Kidney capillary endothelial cell (primary cell): ENCODE results near the gene C16orf87.
"Not testable (repeated sequence)": the region's sequence is repeated elsewhere in the genome, so short reads cannot be mapped to it uniquely, and the experiment has no call there.

ENCODE experiments used
- DNase-seq: peaks from one replicate; pipeline ENCODE4 v3.0.0-alpha.2; 2018; ENCODE audit warnings: low spot score

Gene C16orf87, protein sequence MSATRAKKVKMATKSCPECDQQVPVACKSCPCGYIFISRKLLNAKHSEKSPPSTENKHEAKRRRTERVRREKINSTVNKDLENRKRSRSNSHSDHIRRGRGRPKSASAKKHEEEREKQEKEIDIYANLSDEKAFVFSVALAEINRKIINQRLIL

DNA sequence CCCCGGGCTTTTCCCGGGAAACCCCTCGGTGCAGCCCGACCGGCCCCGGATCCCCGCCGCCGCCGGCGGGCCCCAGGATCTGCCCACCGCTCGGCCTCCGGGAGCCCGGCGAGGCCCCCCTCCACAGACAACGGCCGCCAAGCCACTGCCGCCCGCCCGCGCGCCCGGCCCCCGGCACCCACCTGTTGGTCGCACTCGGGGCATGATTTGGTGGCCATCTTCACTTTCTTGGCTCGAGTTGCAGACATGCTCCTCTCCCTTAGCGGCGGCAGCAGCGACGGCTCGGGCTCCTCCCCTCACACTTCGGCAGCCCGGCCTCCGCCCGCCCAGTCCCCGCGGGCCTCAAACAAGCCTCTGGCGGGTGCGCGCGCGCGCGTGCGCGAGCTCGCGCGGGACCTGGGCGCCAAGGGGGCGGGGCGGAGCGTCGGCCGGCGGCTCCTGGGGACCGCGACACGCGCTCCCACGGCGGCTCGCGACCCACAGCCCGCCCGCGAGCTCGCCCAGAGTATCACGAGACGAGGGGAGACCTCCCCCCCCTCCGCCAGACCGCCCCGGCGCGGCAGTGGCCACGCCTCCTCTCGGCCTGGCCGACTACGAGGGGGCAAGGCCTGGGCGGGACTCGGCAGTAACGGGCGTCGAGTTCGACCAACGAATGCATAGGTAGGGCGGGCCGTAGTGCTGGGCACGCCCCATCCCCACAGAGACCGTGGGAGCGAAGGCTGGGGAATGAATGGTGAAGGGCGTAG, at the start of gene C16orf87:
TSS of gene C16orf87 (minus strand) at position 279 of the 746 bp plus-strand sequence. CDS start at position 248, 31 bp downstream.
- DNase-seq: peak; percentile 87

DNA sequence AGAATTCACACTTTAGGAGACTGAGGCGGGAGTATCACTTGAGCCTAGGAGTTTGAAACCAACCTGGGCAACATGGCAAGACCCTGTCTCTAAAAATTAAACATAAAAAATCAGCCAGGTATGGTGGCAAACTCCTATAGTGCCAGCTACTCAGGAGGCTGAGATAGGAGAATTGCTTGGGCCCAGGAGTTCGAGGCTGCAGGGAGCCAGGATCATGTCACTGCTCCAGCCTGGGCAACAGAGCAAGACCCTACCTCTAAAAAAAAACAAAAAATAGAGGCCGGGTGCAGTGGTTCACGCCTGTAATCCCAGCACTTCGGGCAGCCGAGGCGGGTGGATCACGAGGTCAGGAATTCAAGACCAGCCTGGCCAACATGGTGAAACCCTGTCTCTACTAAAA, 44.3 kb upstream of the C16orf87 start:
- no peak for DNase-seq

DNA sequence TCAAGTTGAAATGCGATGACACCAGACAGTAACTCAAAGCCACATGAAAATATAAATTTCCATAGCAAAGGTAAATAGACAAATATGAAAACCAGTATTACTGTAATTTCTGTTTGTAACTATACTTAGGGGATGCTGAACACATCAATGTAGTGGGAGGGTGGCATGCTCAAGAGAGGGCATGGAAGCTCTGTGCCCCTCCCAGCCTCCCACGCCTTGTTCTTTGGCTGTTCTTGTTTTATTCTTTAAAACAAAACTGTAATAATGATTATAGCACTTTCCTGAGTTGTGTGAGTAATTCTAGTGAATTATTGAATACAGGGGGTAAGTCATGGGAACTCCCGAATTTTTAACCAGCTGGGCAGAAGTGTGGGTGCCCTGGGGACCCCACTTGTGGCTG, 42.2 kb upstream of the C16orf87 start:
- no peak for DNase-seq

DNA sequence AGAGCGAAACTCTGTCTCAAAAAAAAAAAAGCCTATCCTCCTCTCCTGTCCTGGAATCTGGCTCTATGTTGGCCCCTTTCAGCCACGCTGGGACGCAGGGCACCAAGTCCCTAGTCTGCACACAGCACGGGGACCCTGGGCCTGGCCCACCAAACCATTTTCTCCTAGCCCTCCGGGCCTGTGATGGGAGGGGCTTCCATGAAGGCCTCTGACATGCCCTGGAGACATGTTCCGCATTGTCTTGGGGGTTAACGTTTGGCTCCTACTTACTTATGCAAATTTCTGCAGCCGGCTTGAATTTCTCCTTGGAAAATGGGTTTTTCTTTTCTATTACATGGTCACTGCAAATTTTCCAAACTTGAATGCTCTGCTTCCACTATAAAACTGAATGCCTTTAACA, 40.6 kb upstream of the C16orf87 start:
- DNase-seq: no peak

DNA sequence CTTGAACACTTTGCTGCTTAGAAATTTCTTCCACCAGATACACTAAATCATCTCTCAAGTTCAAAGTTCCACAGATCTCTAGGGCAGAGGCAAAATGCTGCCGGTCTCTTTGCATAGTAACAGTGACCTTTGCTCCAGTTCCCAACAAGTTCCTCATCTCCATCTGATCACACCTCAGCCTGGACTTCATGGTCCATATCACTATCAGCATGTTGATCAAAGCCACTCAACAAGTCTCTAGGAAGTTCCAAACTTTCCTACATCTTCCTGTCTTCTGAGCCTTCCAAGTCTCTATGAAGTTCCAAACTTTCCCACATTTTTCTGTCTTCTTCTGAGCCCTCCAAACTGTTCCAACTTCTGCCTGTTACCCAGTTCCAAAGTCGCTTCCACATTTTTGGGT, 37.9 kb upstream of the C16orf87 start:
- DNase-seq: not testable (repeated sequence)

DNA sequence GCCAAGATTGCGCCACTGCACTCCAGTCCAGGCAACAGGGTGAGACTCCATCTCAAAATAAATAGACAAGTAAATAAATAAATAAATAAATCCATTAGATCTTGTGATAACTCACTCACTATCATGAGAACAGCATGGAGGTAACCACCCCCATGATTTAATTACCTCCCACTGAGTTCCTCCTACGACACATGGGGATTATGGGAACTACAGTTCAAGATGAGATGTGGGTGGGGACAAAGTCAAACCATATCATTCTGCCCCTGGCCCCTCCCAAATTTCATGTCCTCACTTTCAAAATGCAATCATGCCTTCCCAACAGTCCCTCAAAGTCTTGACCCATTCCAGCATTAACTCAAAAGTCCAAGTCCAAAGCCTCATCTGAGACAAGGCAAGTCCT, 36.5 kb upstream of the C16orf87 start:
- not testable (repeated sequence) for DNase-seq

DNA sequence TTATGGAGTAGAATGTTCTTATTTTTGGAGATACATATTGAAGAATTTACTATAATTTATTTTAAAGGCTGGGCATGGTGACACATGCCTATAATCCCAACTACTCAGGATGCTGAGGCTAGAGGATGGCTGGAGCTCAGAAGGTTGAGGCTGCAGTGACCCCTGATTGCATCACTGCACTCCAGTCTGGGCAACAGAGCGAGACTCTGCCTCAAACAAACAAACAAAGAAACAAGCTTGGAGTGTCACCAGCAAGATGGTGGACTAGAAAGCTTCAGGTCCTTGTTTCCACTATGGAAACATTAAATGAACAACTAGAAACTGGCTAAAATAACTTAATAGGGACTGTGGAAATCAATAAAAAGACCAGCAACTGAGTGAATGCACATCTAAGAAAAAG, 35.3 kb upstream of the C16orf87 start:
- no peak for DNase-seq

DNA sequence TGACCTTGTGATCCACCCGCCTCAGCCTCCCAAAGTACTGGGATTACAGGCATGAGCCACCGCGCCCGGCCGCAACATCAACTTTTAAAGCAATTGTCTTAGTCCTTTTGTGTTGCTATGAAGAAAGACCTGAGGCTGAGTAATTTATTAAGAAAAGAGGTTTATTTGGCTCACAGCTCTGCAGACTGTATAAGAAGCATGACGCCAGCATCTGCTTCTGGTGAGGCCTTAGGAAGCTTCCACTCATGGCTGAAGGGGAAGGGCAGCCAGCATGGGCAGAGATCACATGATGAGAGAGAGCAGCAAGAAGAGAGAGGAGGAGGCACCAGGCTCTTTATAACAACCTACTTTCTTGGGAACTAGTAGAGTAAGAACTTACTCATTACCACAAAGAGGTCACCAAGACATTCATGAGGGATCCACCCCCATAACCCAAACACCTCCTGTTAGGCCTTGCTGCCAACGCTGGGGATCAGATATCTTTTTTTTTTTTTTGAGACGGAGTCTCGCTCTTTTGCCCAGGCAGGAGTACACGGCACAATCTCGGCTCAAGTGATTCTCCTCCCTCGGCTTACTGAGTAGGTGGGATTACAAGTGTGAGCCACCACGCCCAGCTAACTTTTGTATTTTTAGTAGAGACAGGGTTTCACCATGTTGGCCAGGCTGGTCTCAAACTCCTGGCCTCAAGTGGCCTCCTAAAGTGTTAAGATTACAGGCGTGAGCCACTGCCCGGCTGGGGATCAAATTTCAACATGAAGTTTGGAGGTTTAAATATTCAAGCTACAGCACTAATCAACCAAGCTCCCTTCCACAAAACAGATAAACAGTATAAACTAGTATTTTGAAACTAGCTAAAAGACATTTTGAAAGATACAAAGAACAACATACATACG, 31.8 kb upstream of the C16orf87 start:
- no peak for DNase-seq

DNA sequence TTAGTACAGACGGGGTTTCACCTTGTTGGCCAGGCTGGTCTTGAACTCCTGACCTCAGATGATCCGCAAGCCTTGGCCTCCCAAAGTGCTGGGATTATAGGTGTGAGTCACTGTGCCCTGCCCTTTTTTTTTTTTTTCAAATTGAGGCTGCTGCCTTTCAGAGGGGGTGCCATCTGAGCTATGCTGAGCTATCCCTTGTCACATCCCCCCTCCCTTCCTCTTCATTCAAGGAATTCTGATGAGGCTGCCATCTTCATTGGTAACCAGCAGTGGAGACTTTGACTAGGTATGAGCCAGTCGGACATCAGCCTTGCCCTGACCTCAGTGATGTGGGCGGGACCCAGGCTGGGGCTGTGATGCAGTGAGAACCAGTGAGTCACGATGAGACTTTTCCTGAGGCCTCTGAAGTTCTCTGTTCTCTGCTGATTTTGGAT, 28.8 kb upstream of the C16orf87 start:
- peak; percentile 91 for DNase-seq

DNA sequence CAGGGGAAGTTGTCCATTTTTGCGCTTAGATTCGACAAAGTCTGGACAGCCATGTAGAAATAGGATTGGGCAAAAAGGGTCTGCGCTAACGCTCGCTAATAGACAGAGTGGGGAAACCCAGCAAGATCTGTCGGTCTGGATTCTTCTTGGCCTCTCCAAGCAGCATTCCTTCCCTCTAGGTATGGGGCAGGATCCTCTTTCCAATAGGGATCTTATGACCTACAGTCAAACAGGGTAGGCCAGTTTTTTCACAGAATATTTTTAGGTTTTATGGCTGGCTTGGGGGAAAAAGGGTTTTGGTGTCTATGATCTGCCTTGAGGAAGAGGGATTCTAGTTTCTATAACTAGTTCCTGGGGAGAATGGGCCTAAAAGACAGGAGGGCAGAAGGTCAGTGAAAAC, 27.2 kb upstream of the C16orf87 start:
- no peak for DNase-seq

DNA sequence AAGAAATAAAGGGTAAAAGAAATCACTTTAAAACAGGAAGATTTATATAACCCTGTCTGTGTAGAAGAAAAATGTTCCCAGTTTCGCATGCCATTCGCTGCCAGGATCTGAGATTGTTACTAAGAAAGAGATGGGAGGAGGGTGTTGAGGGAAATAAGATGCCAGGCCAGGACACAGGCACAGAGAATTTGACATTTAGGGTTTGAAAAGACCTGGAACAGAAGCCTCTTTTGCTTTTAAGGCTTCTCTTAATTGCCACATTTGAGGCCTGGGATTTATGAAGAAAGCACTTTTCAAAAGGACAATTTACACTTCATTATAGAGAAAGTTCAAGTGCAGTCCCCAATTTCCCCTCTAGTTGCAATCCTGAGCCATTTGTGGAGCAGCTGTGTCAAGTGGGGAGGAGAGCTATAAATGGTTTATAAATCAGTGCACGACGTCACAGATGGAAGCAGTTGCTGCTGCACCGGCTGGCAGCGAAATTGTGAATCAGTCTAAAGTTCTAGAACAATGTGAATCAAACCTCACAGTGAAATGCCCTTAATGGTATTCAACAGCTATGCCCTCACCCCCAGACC, 26.5 kb upstream of the C16orf87 start:
- peak; percentile 58 for DNase-seq

DNA sequence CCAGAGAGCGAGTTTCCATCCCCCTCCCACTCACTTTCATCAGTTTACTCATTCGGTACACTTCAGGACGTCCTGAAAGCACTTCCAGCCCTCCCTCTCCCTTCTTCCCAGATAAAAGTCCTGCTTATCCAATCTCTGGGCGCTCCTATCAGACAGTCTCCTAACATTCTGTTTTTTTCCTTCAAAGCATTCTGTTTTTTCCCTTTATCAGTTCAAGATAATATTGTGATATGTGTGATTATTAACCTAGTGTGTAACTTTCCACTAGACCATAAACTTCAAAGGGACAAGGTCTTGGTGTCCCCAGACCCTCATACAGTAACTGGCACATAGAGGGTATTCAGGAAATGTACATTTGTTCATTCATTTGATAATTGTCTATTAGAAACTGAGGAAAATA, 24.4 kb upstream of the C16orf87 start:
- DNase-seq: no peak

DNA sequence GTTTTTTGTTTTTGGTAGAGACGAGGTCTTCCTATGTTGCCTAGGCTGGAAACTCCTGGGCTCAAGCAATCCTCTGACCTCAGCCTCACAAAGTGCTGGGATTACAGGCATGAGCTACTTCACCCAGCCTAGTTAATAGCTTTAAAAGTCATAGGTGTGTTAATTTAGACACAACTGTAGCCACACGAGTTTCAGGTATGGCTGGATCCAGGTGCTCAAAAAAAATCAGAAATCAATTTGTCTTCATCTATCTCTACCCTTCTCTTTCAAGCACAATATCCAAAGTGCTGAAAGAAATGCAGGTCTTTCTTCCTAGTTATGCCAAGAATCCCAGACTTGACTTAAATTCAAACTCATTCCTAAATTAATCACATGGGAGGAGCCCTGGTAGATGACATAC, 23.9 kb upstream of the C16orf87 start:
- no peak for DNase-seq

DNA sequence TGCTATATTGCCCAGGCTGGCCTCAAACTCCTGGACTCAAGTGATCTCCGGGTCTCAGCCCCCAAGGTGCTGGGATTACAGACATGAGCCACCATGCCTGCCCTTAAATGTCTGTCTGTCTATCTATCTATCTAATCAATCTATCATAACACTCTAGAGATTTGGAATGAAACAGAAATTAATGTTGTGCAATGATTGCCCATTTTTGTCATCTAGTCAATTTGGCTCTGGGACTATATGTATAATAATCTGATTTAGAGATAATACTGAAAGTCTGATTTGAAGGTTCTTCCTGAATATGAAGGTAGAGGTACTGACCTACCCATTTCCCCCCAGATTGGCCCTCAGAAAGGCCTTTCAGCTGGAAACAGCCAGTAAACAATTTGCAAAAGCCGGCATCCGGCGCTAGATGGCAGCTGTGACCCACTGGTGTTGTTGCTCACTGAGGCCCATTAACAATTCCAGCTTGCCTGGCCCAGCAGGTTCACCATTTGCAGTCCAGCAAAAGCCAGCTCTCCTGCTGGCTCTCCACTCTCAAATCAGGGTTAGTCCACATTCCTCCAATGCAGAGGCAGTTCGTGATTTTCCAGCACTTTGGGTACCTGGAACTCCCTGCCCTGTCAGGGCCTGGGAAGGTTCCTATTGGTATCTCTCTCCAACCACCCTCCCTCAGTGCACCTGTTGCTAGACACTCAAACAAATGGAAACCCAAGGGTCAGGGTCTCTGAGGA, 22.9 kb upstream of the C16orf87 start:
- DNase-seq: no peak

DNA sequence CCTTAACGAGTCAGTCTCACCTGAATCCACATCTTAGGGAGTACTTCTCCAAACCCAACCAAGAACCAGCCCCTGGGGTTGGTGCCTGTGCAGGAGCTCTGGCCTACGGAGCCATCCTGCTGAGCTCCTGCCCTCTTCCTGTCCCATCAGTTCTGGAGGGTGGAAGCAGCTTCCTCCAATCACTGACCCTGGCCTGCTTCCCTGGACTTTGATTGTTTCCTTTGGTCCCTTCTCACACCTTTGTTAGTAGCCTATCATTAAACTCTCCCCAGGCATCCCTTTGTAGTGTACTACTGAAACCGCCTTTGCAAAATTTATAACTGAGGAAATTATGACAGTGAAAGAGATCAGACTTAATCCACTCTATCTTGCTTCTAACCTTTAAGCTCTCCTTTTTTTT, 21.1 kb upstream of the C16orf87 start:
- no peak for DNase-seq

DNA sequence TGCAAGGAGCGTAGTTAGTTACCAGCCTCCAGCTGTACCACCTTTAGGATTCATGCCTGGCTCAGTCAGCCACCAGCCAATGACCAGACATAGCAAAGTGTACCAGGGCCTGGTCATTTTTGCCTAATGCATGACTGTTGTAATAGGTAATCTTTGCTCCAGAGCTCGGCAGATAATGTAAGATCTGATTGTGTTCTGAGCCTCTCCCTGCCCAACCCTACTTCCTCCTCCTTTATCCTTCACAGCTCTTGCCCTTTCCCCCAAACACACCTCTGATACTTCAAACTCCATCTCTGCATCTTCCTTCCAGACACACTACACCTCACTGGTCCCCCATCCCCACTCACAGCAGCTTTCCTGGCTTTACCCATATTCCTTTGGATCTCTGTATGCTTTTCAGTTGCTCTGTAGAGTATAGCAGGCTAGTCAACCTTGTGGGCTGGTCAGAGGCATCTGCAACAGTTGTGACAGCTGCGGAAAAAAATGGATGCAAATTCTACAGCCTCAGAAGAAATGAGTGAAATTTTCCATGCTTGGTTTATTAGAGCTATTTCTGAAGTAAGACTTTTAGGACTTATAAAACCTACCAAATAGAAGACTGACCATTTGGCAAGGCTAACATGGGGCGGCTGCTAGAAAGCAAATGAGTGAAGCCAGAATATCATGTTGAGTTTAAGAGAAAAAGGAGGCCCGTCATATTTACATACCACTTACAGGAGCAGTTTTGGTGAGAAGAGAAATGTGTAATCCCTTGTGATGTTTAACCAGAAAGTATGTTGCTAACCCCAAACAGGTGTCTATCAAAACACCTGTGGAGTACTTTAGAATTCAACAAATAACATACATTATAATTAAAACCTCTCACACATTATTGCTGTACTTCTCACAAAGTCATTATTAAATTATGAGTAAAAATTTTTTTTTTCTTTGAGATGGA, 19.9 kb upstream of the C16orf87 start:
- no peak for DNase-seq

DNA sequence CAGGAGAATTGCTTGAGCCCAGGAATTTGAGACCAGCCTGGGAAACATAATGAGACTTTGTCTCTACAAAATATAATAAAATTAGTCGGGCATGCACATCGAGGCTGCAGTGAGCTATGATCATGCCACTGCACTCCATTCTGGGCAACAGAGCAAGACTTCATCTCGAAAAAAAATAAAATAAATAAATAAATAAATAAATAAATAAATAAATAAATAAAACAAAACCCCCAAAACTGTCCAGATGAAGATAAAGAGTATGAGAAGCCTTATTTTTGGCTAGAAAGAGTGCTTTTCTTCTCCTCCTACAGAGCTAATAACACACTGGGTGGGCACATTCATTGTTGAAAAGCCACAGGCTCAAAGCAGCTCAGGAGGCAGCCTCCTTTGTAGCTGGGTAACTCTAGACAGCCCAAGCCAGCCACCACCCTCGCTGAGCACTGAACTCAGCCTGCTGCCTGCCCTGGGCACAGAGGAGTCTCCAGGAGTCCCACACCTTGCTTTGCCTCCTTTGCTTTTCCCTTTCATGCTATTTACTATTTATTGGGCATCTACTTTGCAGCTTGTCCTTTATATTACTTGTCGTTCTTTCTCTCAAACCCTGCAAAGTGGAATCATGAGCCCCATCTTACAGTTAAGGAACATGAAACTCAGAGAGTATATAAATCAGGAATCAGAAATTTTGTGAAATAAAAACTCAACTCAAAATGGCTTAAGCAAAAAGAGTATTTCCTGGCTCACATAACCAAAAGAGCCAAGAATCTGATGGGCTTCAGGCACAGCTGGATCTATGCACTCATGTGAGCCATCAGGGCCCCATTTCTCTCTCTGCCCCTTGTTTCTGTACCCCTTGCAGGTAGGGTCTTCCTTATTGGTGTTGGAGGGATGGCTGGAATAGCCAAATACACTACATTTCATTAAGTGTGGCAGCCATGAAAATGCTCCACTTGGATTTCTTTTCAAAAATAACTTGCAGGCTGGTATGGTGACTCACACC, 18.1 kb upstream of the C16orf87 start:
- no peak for DNase-seq

DNA sequence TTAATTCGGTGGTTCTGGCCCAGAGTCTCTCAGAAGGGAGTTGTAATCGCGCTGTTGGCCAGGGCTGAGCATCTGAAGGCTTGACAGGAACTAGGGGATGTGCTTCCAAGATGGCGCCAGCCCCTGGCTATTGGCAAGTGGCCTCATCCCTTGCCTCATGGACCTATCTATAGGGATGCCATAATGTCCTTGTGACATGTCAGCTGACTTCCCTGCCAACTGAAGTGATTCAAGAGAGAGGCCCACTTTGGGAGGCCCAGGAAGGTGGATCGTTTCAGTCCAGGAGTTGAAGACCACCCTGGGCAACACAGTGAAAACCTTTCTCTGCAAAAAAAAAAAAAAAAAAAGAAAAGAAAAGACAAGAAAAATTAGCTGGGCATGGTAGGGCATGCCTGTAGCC, 15.0 kb upstream of the C16orf87 start:
- DNase-seq: no peak

DNA sequence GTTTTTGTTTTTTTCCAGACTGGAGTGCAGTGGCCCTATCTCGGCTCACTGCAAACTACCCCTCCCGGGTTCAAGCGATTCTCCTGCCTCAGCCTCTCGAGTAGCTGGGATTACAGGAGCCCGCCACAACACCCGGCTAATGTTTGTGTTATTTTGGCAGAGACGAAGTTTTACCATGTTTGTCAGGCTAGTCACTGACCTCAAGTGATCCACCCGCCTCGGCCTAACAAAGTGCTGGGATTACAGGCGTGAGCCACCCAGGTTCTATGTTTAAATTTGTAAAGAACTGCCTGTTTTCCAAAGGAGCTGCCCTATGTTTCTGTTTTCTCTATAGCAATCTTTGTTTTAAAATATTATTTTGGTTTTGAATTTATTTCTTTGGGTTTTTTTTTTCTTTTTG, 13.8 kb upstream of the C16orf87 start:
- no peak for DNase-seq
